Epithelial cell of esophagus (primary cell): ENCODE measurements around the gene IWS1.
A peak's percentile ranks its signal among the peaks of the same experiment; 100 is the strongest.

ENCODE experiments used
- DNase-seq: peaks from one replicate; pipeline ENCODE4 v3.0.0; 2010; ENCODE audit warnings: low read depth
- H3K4me3 ChIP-seq: 2 replicates; pipeline ENCODE4 v1.5.1; 2011; ENCODE audit warnings: mild to moderate bottlenecking, low read length, control low read depth
- CTCF ChIP-seq: IDR thresholded peaks from 2 replicates; pipeline ENCODE4 v1.5.1; 2011; ENCODE audit warnings: low read depth, mild to moderate bottlenecking, low read length, control low read depth, inconsistent platforms; ENCODE audit not compliant: insufficient read depth; ENCODE audit errors: missing control alignments

Gene IWS1

GRCh38 chr2:127526132-127527000, at the start of gene IWS1:
IWS1 (minus strand) TSS chr2:127526489; CDS start chr2:127526208, 281 bp downstream.
- TF ChIP-seq CTCF: peak; percentile 25
- peak; percentile 98 for DNase-seq
- H3K4me3 ChIP-seq: peak within 1 kb of the TSS; percentile 92

- H3K4me3 ChIP-seq: no peak overlapping the region
- DNase-seq: no peak
- no peak for TF ChIP-seq CTCF
These were observed 49.7 kb upstream of the IWS1 start for GRCh38 chr2:127575941-127576432.

DNA sequence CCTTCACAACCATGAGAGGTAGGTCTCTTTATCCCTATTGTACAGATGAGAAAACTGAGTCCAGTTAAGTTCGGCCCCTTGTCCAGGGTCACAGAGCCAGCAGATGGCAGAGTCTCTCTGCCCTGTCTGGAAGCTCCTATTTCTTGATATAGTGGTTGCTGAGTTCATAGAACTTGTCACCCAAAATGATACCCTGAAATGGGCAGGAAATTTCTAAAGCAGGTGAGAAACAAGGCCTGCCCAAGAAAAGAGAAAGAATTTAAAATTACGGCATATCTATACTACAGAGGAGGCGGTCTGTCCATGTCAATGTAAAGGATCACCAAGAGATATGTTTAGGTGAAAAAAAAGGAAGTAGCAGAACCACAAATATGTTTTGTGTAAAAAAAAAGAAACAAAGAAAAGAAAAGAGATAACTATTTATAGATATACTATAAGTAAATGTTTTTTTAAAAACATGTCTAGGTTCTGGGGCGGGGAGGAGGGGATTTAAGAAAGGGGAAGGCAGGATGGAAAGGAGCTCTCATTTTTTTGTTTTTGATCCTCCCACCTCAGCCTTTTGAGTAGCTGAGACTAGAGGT, 49.0 kb upstream of the IWS1 start:
- H3K4me3 ChIP-seq: no peak overlapping the region
- DNase-seq: no peak
- TF ChIP-seq CTCF: no peak

DNA sequence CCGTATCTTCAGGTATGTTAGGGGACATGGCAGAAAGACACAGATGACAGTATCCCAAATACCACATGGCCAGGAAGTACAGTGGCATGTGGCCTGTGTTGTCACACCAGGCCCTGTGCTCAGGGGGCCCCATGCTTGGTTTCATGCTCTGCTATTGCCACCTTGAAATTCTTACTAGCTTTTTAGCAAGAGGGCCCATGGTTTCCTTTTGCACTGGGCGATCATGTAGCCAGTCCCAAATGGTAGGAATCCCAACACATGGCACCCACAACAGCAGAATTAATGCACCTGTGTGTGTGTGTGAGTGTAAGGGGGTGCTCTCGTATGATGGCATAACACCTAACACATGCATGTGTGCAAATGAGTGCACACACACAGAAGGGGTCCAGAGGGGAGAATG, 48.4 kb upstream of the IWS1 start:
- no peak overlapping the region for H3K4me3 ChIP-seq
- TF ChIP-seq CTCF: no peak
- DNase-seq: no peak

DNA sequence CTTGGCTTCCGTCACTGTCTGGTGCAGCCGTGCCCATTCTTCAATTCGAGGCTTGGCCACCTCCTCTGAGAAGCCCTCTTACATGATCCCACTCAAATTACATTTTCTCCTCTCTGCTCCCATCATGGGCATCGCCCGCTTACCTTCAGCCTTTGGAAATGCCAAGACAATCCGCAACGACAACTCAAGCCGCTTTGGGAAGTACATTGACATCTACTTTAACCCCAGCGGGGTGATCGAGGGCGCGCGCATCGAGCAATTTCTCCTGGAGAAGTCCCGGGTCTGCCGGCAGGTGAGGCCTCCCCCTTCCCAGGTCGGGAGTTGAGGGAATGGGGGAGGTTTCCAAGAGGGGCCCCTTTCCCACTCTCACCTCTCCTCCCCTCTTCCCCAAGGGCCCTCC, 47.5 kb upstream of the IWS1 start:
- no peak for TF ChIP-seq CTCF
- DNase-seq: no peak
- H3K4me3 ChIP-seq: no peak overlapping the region

GRCh38 chr2:127573298-127573697, 47.0 kb upstream of the IWS1 start:
- no peak for TF ChIP-seq CTCF
- DNase-seq: no peak
- H3K4me3 ChIP-seq: no peak overlapping the region
